ENCODE data around the gene TSNAXIP1.

Gene TSNAXIP1, protein sequence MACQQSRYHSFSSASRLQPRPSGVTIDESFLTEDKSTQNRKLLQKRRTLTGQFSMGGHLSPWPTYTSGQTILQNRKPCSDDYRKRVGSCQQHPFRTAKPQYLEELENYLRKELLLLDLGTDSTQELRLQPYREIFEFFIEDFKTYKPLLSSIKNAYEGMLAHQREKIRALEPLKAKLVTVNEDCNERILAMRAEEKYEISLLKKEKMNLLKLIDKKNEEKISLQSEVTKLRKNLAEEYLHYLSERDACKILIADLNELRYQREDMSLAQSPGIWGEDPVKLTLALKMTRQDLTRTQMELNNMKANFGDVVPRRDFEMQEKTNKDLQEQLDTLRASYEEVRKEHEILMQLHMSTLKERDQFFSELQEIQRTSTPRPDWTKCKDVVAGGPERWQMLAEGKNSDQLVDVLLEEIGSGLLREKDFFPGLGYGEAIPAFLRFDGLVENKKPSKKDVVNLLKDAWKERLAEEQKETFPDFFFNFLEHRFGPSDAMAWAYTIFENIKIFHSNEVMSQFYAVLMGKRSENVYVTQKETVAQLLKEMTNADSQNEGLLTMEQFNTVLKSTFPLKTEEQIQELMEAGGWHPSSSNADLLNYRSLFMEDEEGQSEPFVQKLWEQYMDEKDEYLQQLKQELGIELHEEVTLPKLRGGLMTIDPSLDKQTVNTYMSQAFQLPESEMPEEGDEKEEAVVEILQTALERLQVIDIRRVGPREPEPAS

DNA sequence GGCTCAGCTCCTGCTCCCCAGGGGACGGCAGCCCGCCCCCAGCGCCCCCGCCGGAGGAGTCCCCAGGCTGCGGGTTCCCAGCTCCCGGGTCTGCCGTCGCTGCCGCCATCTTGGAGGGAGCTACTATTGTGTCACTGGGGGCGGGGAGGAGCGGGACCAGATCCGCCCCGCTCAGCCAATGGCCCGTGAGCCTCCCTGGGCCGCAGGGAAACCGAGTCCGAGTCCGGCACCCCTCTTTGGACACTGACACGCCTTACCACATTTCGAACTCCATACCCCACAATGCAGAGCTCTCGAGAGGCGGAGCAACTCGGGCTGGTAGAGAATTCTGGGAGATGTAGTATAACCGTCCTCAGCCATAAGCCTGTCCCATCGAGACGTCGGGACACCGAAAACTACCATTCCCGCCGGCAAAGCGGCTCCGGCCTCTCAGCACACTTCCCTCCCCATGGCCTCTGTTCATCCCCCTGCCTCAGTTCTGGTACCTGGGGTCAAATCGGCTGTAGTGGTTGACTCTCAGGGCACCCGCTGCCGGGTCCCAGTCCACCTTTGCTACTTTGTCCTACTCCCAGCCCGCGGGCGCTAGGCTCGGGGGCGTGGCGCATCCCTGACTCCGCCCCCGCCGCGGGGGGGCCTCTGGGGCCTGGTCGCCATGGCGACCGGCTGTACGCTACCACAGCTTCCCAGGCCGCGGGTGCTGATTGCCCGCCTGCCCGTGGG is at the start of gene TSNAXIP1, which contains the start of gene RANBP10:
TSS of gene TSNAXIP1 (plus strand) at position 462 of the 720 bp plus-strand sequence. CDS start 261 bp downstream, outside the sequence.
TSS of gene RANBP10 (minus strand) at position 133 of the 720 bp plus-strand sequence. CDS start at position 109, 24 bp downstream.
- peak; percentile 96 for DNase-seq (ENCODE audit: low read depth)

DNA sequence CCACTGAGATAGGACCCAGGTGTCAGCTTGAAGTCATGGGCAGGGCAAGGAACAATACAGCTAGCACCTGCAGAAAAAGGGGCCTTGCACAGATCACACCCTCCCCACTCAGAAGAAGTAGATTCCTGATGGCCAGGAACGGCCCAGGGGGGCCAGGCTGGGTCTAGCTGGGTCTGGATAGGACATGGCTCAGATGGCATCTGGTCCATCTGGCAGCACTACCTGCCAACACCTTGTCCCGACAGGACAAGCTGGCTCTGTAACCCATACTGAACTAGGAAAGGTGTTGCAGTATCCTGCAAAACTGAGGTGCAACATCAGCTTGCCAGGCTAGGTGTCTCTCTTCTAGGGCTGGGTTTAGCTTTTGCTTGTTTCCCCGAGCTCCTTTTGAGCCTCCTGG is 48.7 kb upstream of the TSNAXIP1 start:
- no peak for DNase-seq (ENCODE audit: low read depth)

DNA sequence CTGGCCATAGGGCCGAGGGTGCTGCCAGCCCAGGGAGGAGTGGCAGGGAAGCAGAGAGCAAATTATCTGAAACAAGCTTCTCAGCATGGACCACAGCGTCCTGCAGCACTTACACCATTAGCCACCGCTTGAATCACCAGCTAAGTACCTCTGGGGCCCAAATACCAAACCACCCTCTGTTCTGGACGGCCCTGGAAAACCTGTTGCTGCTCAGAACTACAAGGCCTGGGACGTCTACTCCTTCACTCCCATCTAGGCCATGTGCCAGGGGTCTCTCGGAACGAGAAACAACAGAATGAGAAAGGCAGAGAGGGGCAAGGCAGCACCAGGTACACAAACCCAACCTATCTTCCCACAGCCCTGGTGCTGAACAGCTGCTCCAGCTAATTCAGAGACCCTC is 47.7 kb upstream of the TSNAXIP1 start:
- no peak for DNase-seq (ENCODE audit: low read depth)

GRCh38 chr16:67760206-67760955 is 46.3 kb upstream of the TSNAXIP1 start:
- no peak for DNase-seq (ENCODE audit: low read depth)

DNA sequence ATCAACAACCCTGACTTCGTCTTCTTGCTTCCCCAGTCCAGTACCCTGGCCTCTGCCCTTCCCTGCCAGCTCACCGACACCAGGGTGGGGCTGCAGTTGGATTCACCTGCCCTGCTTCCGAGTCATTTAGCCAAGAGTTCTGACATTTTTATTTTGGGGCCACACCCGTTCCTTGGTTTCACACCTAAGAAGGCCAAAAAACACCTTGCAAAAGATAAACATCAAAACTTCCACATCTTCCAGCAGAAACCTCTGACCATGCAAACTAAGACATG is 45.8 kb upstream of the TSNAXIP1 start:
- no peak for DNase-seq (ENCODE audit: low read depth)

DNA sequence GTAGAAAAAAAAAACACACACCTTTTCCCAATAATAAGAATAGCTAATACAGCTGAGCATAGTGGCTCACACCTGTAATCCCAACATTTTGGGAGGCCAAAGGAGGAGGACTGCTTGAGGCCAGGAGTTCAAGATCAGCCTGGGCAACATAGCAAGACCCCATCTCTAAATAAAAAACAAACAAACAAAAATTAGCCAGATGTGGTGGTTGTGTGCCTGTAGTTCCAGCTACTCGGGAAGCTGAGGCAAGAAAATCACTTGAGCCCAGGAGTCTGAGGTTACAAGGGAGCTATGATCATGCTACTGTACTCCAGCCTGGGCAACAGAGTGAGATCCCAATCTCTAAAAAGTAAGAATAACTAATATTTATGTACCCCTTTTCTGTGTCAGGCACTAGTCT is 44.8 kb upstream of the TSNAXIP1 start:
- DNase-seq (ENCODE audit: low read depth): no peak

GRCh38 chr16:67762385-67762784 is 44.3 kb upstream of the TSNAXIP1 start:
- DNase-seq (ENCODE audit: low read depth): no peak

- no peak for DNase-seq (ENCODE audit: low read depth)
Measured at GRCh38 chr16:67763066-67763465, 43.6 kb upstream of the TSNAXIP1 start.

DNA sequence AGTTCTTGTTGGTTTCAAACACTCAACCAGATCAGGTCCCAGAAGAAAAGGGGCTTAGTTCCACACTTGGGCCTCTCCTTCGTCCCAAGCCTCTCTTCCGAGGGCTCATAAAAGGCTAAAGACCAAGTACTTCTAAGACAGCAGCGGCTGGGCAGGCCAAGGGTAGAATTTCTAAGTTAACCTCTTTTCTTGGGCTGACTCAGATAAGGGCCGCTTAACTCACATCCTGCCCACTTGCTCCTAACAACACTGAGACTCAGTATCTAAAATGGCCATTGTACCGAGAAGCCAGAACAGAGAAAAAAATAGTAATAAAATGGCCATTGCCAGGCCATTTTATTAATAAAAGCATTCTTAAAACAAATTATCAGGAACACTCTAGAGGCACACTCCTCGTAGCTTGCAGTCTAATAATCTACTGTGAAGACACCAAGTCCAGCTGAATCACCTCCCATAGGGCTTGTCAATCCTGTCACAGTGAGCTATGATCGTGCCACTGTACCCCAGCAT is 42.5 kb upstream of the TSNAXIP1 start:
- DNase-seq (ENCODE audit: low read depth): no peak

DNA sequence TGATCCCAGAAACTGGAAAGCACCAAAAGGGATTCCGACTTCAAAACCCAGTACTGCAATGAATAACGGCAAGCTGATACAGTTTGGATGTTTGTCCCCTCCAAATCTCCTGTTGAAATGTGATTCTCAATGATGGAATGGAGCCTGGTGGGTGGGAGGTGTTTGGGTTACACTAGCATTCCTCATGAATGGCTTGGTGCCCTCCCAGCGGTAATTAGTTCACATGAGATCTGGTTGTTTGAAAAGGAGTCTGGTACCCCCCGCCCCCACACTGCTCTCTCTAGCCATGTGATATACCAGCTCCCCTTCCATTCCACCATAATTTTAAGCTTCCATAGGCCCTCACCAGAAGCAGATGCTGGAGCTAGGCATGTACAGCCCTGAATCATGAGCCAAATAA is 40.4 kb upstream of the TSNAXIP1 start:
- no peak for DNase-seq (ENCODE audit: low read depth)

DNA sequence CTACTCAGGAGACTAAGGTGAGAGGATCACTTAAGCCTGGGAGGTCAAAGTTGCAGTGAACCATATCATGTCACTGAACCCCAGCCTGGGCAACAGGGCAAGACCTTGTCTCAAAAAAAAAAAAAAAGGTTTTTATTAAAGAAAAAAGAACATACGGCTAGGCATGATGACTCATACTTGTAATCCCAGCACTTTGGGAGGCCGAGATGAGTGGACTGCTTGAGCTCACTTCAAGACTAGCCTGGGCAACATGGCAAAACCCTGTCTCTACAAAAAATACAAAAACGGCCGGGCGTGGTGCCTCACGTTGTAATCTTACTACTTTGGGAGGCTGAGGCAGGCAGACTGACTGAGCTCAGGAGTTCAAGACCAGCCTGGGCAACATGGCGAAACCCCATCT is 38.7 kb upstream of the TSNAXIP1 start:
- no peak for DNase-seq (ENCODE audit: low read depth)

GRCh38 chr16:67770346-67770991 is 36.2 kb upstream of the TSNAXIP1 start:
- DNase-seq (ENCODE audit: low read depth): no peak

DNA sequence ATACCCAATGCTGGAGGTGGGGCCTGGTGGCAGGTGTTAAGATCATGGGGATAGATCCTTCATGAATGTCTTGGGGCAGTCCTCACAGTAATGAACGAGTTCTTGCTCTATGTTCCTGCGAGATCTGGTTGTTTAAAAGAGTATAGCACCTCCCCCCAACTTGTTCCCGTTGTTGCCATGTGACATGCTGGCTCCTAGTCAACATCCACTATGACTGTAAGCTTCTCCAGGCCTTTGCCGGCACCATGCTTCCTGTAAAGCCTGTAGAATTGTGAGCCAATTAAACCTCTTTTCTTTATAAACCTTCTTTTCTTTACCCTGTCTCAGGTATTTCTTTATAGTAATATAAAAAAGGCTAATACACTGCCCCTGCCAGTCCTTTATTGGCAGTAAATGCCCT is 33.6 kb upstream of the TSNAXIP1 start:
- no peak for DNase-seq (ENCODE audit: low read depth)

- no peak for DNase-seq (ENCODE audit: low read depth)
Measured at GRCh38 chr16:67773569-67774456, 32.9 kb upstream of the TSNAXIP1 start.

DNA sequence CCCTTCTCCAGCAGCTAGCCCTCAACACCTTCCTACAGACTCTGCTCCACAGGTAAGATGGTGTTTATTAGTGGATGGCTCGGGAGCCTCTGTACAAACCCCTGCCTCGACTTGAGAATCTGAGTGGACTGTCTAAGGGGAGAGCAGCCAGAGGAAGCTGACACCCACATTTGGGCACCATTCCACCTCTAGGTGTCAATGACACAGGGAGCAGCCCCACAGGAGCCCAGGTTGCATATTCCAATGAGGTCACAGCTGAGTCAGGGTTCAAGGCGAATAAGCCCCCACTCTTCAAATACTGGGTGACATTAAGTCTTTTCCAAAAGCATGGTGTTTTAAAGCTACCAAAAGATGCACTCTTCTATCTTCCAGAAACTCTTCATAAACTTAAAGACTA is 32.2 kb upstream of the TSNAXIP1 start:
- no peak for DNase-seq (ENCODE audit: low read depth)

GRCh38 chr16:67775273-67775672 is 31.4 kb upstream of the TSNAXIP1 start:
- no peak for DNase-seq (ENCODE audit: low read depth)

DNA sequence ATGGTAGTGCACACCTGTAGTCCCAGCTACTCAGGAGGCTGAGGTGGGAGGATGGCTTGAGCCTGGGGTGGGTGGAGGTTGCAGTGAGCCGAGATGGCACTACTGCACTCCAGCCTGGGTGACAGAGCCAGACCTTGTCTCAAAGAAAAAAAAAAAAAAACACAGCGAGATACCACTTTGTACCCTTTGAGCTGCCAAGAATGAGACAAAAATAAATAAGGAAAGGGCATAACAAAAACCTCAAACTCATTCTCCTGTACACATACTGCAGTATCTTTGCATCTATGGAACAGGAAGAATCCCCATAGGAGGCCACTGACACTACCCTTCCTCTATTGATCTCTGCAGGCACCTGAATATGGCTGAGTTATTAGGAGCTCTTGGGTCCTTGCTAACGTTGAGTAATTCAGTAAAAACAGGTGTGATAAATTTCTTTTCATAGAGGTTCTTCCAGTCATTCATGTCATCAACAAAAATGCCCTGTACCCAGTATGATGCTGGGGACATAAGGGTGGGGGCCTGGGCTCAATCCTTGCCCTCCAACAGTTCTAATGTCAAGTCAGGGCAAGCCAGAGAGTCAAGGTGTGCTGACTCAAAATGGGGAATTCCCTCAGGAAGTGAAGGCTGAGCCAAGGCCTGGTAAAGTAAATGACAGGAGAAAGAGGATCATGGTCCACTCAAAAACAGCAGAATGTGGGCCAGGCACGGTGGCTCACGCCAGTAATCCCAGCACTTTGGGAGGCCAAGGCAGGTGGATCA is 27.3 kb upstream of the TSNAXIP1 start:
- DNase-seq (ENCODE audit: low read depth): no peak

- DNase-seq (ENCODE audit: low read depth): no peak
Measured at GRCh38 chr16:67780847-67781564, 25.7 kb upstream of the TSNAXIP1 start.

- DNase-seq (ENCODE audit: low read depth): no peak
Measured at GRCh38 chr16:67781565-67781921, 25.1 kb upstream of the TSNAXIP1 start.
